ENCODE results near the gene FBXO3. TPM values are rescaled to one million over a fixed set of nuclear protein-coding genes. Genes with fewer than 3 reads are reported as not detected.

The FBXO3 gene
- total RNA-seq, 1 donor from 2014 or later: 35.0 TPM

GRCh38 chr11:33694346-33695050 is 79.8 kb downstream of the FBXO3 start:
- Histone ChIP-seq H3K36me3 (ENCODE audit: control insufficient read depth, insufficient read depth, low read length) (no peaks in the 10 kb centered on the region), H3K4me3 (ENCODE audit: low read depth, low read length) (no peak overlapping the region), H3K27me3 (ENCODE audit: control insufficient read depth, insufficient read depth, low read length) (no peaks in the 10 kb centered on the region)
- no peak for TF ChIP-seq CTCF (IDR thresholded peaks at IDR 0.05; ENCODE audit: insufficient read depth, low read length, severe bottlenecking)
- no peak for FAIRE-seq
- no peak for DNase-seq (ENCODE audit: low read depth)

GRCh38 chr11:33692541-33692940 is 81.8 kb downstream of the FBXO3 start:
- TF ChIP-seq CTCF (IDR thresholded peaks at IDR 0.05; ENCODE audit: insufficient read depth, low read length, severe bottlenecking): no peak
- DNase-seq (ENCODE audit: low read depth): no peak
- Histone ChIP-seq H3K27me3 (ENCODE audit: control insufficient read depth, insufficient read depth, low read length) (no peaks in the 10 kb centered on the region), H3K4me3 (ENCODE audit: low read depth, low read length) (no peak overlapping the region), H3K36me3 (ENCODE audit: control insufficient read depth, insufficient read depth, low read length) (no peaks in the 10 kb centered on the region)
- no peak for FAIRE-seq

- Histone ChIP-seq H3K4me3 (ENCODE audit: low read depth, low read length) (no peak overlapping the region), H3K36me3 (ENCODE audit: control insufficient read depth, insufficient read depth, low read length) (no peaks in the 10 kb centered on the region), H3K27me3 (ENCODE audit: control insufficient read depth, insufficient read depth, low read length) (no peaks in the 10 kb centered on the region)
- DNase-seq (ENCODE audit: low read depth) (peak; percentile 98), FAIRE-seq (no peak)
- no peak for TF ChIP-seq CTCF (IDR thresholded peaks at IDR 0.05; ENCODE audit: insufficient read depth, low read length, severe bottlenecking)
Observed at GRCh38 chr11:33692013-33692504, 82.3 kb downstream of the FBXO3 start.

- TF ChIP-seq CTCF (IDR thresholded peaks at IDR 0.05; ENCODE audit: insufficient read depth, low read length, severe bottlenecking): no peak
- no peaks in the 10 kb centered on the region for H3K36me3 ChIP-seq (ENCODE audit: control insufficient read depth, insufficient read depth, low read length)
- no peaks in the 10 kb centered on the region for H3K27me3 ChIP-seq (ENCODE audit: control insufficient read depth, insufficient read depth, low read length)
- no peak overlapping the region for H3K4me3 ChIP-seq (ENCODE audit: low read depth, low read length)
- FAIRE-seq: no peak
- DNase-seq (ENCODE audit: low read depth): peak; percentile 70
Observed at GRCh38 chr11:33691066-33691864, 83.1 kb downstream of the FBXO3 start.

Other genes with a start within 250 kb of the FBXO3 start
- gene C11orf91, start 73.7 kb downstream of the FBXO3 start, total RNA-seq: not detected in 2 replicates
- 142 and 193 TPM in 2 replicates for gene CD59, start 38.1 kb downstream of the FBXO3 start, total RNA-seq
- 0.77 and 1.1 TPM in 2 replicates for gene LMO2, start 117.6 kb upstream of the FBXO3 start, total RNA-seq

All from bronchial epithelial cell (primary cell).